ENCODE measurements around the gene CENPM. TPM values are rescaled to one million over a fixed set of nuclear protein-coding genes. Genes with fewer than 3 reads are reported as not detected.

Gene CENPM
- total and polyA plus RNA-seq, 4 donors, result 0.17 to 26.3 (median 2.3) TPM

DNA sequence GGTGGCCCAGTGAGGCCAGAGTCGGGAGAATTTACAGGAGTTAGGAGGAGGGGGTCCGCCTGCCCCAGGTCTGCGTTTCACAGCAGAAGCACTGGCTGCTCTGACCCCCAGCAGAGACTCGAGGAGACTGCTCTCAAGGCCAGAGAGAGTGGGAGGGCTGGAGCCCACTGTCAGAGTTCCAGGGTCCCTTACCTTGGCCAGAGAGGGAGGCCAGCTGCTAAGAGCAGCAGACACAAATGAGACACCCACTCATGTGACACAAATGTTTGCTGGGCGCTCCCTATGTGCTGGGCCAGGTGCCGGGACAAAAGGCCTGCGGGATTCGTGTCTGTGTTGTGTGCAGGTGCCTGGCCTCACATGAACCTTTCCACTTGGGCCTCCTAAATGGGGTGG is 17.5 kb downstream of the CENPM start:
- Histone ChIP-seq H3K27ac (ENCODE audit: low read depth in 1 of 2, low read length in 2 of 2) (no peak overlapping the region), H3K4me3 (ENCODE audit: low read depth in 1 of 3, low read length in 3 of 3) (no peak overlapping the region), H3K36me3 (ENCODE audit: control insufficient read depth in 4 of 4, insufficient read depth in 3 of 4, low read depth in 1 of 4, low read length in 3 of 4) (no peaks in the 10 kb centered on the region), H3K4me1 (ENCODE audit: control insufficient read depth in 4 of 4, insufficient read depth in 4 of 4, low read length in 3 of 4) (peaks cover 3 to 8% (median 6%) of the 10 kb centered on the region in 4 donors), H3K9me3 (ENCODE audit: control insufficient read depth in 4 of 4, low read length in 3 of 4) (no peaks in the 10 kb centered on the region), H3K9ac (ENCODE audit: low read depth in 1 of 2, low read length in 2 of 2) (no peak overlapping the region), H3K27me3 (ENCODE audit: control insufficient read depth in 4 of 4, insufficient read depth in 4 of 4, low read length in 3 of 4) (peaks cover 0 to 3% (median 0%) of the 10 kb centered on the region in 4 donors)
- no peak for TF ChIP-seq HNF4G (IDR thresholded peaks at IDR 0.05)
- TF ChIP-seq FOXA1 (IDR thresholded peaks at IDR 0.05), result no peak
- TF ChIP-seq YY1 (IDR thresholded peaks at IDR 0.05), result no peak
- TF ChIP-seq, protein P1, sequence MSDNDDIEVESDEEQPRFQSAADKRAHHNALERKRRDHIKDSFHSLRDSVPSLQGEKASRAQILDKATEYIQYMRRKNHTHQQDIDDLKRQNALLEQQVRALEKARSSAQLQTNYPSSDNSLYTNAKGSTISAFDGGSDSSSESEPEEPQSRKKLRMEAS (IDR thresholded peaks at IDR 0.05), result no peak
- TF ChIP-seq, protein P2, sequence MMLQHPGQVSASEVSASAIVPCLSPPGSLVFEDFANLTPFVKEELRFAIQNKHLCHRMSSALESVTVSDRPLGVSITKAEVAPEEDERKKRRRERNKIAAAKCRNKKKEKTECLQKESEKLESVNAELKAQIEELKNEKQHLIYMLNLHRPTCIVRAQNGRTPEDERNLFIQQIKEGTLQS (IDR thresholded peaks at IDR 0.05), result no peak
- TF ChIP-seq SP1 (IDR thresholded peaks at IDR 0.05), result no peak
- no peak for TF ChIP-seq FOXA2 (IDR thresholded peaks at IDR 0.05)
- no peak for TF ChIP-seq RAD21 (IDR thresholded peaks at IDR 0.05)
- no peak for TF ChIP-seq JUND (IDR thresholded peaks at IDR 0.05)
- no peak for TF ChIP-seq NR2F2 (IDR thresholded peaks at IDR 0.05)
- TF ChIP-seq HNF4A (conservative IDR thresholded peaks at IDR 0.05), result no peak
- TF ChIP-seq, protein P3, sequence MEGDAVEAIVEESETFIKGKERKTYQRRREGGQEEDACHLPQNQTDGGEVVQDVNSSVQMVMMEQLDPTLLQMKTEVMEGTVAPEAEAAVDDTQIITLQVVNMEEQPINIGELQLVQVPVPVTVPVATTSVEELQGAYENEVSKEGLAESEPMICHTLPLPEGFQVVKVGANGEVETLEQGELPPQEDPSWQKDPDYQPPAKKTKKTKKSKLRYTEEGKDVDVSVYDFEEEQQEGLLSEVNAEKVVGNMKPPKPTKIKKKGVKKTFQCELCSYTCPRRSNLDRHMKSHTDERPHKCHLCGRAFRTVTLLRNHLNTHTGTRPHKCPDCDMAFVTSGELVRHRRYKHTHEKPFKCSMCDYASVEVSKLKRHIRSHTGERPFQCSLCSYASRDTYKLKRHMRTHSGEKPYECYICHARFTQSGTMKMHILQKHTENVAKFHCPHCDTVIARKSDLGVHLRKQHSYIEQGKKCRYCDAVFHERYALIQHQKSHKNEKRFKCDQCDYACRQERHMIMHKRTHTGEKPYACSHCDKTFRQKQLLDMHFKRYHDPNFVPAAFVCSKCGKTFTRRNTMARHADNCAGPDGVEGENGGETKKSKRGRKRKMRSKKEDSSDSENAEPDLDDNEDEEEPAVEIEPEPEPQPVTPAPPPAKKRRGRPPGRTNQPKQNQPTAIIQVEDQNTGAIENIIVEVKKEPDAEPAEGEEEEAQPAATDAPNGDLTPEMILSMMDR (IDR thresholded peaks at IDR 0.05; ENCODE audit: low read depth, low read length, missing input control), result no peak
- TF ChIP-seq TAF1 (conservative IDR thresholded peaks at IDR 0.05), result no peak
- TF ChIP-seq RXRA (IDR thresholded peaks at IDR 0.05), result no peak
- no peak for DNase-seq (ENCODE audit: low spot score)
- WGBS, result 83% methylated on average over 8 of the region's 8 CpGs

DNA sequence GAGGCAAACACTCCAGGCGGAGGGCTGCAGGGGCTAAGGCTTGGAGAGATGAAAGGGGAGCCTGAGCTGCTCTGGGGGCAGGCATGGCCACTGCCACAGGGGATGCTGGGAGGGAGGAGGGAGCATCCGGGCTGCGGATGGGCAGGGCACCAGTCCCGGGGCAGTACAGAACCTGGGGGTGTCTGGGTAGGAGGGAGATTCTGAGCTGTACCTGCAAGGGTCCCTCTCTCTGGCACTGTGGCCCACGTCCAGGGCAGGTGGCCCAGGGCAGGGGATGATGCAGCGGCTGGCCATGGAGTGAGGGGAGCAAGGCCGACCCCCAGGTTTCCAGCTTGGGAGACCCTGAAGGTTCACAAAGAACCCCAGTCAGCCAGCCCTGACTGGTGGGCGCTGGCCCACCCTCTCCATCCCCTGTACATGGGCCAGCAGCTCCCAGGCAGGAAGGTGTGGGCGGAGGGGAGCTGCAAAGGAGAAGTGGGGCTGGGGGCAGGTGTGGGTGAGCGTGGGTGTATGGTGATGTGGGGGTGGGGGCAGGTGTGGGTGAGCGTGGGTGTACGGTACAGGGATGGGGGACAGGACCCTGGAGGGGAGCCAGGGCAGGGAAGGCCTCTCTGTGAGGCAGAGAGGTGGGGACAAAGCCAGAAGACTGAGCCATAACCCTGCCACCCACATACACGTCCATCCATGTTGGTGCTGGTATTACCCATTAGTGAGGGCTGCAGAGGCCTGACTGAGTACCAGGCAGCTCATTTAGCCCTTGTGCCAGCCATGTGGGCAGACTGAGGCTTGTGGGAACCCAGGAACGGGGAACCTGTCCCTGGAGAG is 18.1 kb downstream of the CENPM start:
- TF ChIP-seq RXRA (IDR thresholded peaks at IDR 0.05), result no peak
- TF ChIP-seq FOXA1 (IDR thresholded peaks at IDR 0.05), result no peak
- TF ChIP-seq RAD21 (IDR thresholded peaks at IDR 0.05), result no peak
- no peak for TF ChIP-seq JUND (IDR thresholded peaks at IDR 0.05)
- TF ChIP-seq, protein P3 (IDR thresholded peaks at IDR 0.05; ENCODE audit: low read depth, low read length, missing input control), result no peak
- TF ChIP-seq HNF4A (conservative IDR thresholded peaks at IDR 0.05), result no peak
- TF ChIP-seq, protein P4, sequence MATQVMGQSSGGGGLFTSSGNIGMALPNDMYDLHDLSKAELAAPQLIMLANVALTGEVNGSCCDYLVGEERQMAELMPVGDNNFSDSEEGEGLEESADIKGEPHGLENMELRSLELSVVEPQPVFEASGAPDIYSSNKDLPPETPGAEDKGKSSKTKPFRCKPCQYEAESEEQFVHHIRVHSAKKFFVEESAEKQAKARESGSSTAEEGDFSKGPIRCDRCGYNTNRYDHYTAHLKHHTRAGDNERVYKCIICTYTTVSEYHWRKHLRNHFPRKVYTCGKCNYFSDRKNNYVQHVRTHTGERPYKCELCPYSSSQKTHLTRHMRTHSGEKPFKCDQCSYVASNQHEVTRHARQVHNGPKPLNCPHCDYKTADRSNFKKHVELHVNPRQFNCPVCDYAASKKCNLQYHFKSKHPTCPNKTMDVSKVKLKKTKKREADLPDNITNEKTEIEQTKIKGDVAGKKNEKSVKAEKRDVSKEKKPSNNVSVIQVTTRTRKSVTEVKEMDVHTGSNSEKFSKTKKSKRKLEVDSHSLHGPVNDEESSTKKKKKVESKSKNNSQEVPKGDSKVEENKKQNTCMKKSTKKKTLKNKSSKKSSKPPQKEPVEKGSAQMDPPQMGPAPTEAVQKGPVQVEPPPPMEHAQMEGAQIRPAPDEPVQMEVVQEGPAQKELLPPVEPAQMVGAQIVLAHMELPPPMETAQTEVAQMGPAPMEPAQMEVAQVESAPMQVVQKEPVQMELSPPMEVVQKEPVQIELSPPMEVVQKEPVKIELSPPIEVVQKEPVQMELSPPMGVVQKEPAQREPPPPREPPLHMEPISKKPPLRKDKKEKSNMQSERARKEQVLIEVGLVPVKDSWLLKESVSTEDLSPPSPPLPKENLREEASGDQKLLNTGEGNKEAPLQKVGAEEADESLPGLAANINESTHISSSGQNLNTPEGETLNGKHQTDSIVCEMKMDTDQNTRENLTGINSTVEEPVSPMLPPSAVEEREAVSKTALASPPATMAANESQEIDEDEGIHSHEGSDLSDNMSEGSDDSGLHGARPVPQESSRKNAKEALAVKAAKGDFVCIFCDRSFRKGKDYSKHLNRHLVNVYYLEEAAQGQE (IDR thresholded peaks at IDR 0.05), result no peak
- no peak for TF ChIP-seq SP1 (IDR thresholded peaks at IDR 0.05)
- TF ChIP-seq NR2F2 (IDR thresholded peaks at IDR 0.05), result no peak
- TF ChIP-seq TAF1 (conservative IDR thresholded peaks at IDR 0.05), result no peak
- no peak for TF ChIP-seq YY1 (IDR thresholded peaks at IDR 0.05)
- TF ChIP-seq EGR1 (IDR thresholded peaks at IDR 0.05; ENCODE audit: low read depth in 2 of 2), result no peak
- no peak overlapping the region for H3K9ac ChIP-seq (ENCODE audit: low read depth in 1 of 2, low read length in 2 of 2)
- peaks cover 3 to 8% (median 6%) of the 10 kb centered on the region in 4 donors for H3K4me1 ChIP-seq (ENCODE audit: control insufficient read depth in 4 of 4, insufficient read depth in 4 of 4, low read length in 3 of 4)
- H3K27me3 ChIP-seq (ENCODE audit: control insufficient read depth in 4 of 4, insufficient read depth in 4 of 4, low read length in 3 of 4), result peaks cover 0 to 3% (median 0%) of the 10 kb centered on the region in 4 donors
- 87% methylated on average over 14 of the region's 14 CpGs for WGBS
- H3K36me3 ChIP-seq (ENCODE audit: control insufficient read depth in 4 of 4, insufficient read depth in 3 of 4, low read depth in 1 of 4, low read length in 3 of 4), result no peaks in the 10 kb centered on the region
- DNase-seq (ENCODE audit: low spot score), result no peak
- H3K4me3 ChIP-seq (ENCODE audit: low read depth in 1 of 3, low read length in 3 of 3), result no peak overlapping the region
- no peak overlapping the region for H3K27ac ChIP-seq (ENCODE audit: low read depth in 1 of 2, low read length in 2 of 2)
- no peaks in the 10 kb centered on the region for H3K9me3 ChIP-seq (ENCODE audit: control insufficient read depth in 4 of 4, low read length in 3 of 4)
